ENCODE measurements around the gene MSTO1.

DNA sequence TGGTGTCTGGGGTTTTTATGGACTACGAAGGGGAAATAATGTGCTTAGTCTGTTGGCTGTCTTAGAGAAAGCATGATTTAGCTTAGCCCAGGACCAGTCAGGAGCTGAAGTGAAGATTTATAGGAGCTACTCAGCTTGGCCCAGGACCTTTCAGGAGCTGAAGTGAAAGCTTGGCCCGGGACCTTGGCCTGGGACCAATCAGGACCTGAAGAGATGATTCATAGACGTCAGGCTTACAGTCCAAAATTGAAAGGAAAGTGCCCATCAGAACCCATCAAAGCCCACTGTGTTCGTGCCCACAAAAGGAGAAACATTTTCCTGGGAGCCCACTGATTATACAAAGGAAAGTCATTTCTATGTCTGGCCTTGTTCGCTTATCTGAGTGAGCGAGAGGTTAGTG is 35.6 kb downstream of the MSTO1 start:
- TF ChIP-seq, protein P1, sequence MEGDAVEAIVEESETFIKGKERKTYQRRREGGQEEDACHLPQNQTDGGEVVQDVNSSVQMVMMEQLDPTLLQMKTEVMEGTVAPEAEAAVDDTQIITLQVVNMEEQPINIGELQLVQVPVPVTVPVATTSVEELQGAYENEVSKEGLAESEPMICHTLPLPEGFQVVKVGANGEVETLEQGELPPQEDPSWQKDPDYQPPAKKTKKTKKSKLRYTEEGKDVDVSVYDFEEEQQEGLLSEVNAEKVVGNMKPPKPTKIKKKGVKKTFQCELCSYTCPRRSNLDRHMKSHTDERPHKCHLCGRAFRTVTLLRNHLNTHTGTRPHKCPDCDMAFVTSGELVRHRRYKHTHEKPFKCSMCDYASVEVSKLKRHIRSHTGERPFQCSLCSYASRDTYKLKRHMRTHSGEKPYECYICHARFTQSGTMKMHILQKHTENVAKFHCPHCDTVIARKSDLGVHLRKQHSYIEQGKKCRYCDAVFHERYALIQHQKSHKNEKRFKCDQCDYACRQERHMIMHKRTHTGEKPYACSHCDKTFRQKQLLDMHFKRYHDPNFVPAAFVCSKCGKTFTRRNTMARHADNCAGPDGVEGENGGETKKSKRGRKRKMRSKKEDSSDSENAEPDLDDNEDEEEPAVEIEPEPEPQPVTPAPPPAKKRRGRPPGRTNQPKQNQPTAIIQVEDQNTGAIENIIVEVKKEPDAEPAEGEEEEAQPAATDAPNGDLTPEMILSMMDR (IDR thresholded peaks at IDR 0.05) = no peak
- TF ChIP-seq POLR2A (IDR thresholded peaks at IDR 0.05) = no peak

Data from lower leg skin (tissue), 3 donors.